Measurements from ENCODE around the gene NRTN. TPM values are rescaled to one million over a fixed set of nuclear protein-coding genes. Genes with fewer than 3 reads are reported as not detected.

The NRTN gene
- total and polyA plus RNA-seq, 2 of the 13 experiments (the other 11 are each of a cell fraction or from before 2014, with no cell fraction given) = 4.1 to 5.3 TPM

DNA sequence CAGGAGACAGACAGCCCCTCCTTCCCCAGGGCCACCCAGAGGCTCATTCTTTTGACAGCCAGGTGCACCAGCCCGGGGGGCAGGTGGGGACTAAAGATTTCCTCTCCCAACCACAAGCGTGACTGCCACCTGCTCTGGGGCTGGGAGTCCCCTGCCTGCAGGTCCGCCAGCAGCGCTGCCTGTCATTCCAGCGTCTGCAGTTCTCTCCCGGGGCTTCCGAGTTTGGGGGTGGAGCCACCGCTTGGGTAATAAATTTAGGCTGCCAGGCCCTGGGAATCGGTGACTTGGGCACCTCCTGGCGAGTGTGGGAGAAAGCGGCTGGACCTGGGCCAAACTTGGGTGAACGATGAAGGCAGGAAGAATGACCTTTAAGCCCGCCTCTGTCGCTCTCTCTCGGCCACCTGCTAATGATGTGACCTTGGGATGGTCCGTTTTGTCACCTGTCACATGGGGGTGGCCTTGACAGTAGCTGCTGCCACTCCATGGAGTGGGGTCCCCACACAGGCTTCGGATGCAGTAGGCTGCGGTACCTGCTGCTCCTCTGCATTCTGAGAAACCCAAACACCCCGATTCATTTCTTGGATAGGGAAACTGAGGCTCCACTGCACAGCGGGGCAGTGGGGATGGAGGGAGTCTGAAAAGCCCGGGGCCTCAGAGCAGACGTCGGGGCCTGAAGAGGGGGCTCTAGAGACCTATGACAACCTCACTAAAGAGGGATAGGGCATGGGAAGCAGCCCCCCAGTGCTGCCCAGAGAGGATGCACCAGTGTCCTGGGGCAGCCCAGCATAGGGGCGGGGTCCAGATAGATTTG lies 21.9 kb downstream of the NRTN start (continued):
- TF ChIP-seq, protein P1, sequence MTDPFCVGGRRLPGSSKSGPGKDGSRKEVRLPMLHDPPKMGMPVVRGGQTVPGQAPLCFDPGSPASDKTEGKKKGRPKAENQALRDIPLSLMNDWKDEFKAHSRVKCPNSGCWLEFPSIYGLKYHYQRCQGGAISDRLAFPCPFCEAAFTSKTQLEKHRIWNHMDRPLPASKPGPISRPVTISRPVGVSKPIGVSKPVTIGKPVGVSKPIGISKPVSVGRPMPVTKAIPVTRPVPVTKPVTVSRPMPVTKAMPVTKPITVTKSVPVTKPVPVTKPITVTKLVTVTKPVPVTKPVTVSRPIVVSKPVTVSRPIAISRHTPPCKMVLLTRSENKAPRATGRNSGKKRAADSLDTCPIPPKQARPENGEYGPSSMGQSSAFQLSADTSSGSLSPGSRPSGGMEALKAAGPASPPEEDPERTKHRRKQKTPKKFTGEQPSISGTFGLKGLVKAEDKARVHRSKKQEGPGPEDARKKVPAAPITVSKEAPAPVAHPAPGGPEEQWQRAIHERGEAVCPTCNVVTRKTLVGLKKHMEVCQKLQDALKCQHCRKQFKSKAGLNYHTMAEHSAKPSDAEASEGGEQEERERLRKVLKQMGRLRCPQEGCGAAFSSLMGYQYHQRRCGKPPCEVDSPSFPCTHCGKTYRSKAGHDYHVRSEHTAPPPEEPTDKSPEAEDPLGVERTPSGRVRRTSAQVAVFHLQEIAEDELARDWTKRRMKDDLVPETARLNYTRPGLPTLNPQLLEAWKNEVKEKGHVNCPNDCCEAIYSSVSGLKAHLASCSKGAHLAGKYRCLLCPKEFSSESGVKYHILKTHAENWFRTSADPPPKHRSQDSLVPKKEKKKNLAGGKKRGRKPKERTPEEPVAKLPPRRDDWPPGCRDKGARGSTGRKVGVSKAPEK (CRISPR knock-in tag; IDR thresholded peaks at IDR 0.05; ENCODE audit: borderline replicate concordance) = no peak
- TF ChIP-seq PAWR (CRISPR knock-in tag; IDR thresholded peaks at IDR 0.05; ENCODE audit: borderline replicate concordance) (no peak), SRY (CRISPR knock-in tag; IDR thresholded peaks at IDR 0.05) (no peak), CENPX (CRISPR knock-in tag; IDR thresholded peaks at IDR 0.05) (no peak), NBN (conservative IDR thresholded peaks at IDR 0.05) (no peak), ZIK1 (CRISPR knock-in tag; IDR thresholded peaks at IDR 0.05; ENCODE audit: borderline replicate concordance, low read depth) (peak; percentile 56; the same call in 1 of the 2 replicates), ZNF274 (CRISPR knock-in tag; IDR thresholded peaks at IDR 0.05) (no peak), SOX13 (IDR thresholded peaks at IDR 0.05) (no peak), SOX13 (CRISPR knock-in tag; conservative IDR thresholded peaks at IDR 0.05 in 1 of 2, IDR thresholded peaks at IDR 0.05 in 1 of 2) (no peak), ATAD3A (CRISPR knock-in tag; IDR thresholded peaks at IDR 0.05) (no peak), ZSCAN20 (CRISPR knock-in tag; IDR thresholded peaks at IDR 0.05; ENCODE audit: borderline replicate concordance) (no peak), ZNF549 (CRISPR knock-in tag; IDR thresholded peaks at IDR 0.05) (no peak), NRL (CRISPR knock-in tag; IDR thresholded peaks at IDR 0.05; ENCODE audit: borderline replicate concordance) (no peak), ZNF660 (CRISPR knock-in tag; IDR thresholded peaks at IDR 0.05; ENCODE audit: borderline replicate concordance, low read depth) (no peak), KAT7 (CRISPR knock-in tag; IDR thresholded peaks at IDR 0.05; ENCODE audit: borderline replicate concordance) (no peak), MAFG (CRISPR knock-in tag; IDR thresholded peaks at IDR 0.05) (no peak), PAX8 (CRISPR knock-in tag; IDR thresholded peaks at IDR 0.05; ENCODE audit: borderline replicate concordance) (no peak), ZNF296 (CRISPR knock-in tag; conservative IDR thresholded peaks at IDR 0.05) (no peak), ZNF44 (CRISPR knock-in tag; IDR thresholded peaks at IDR 0.05) (peak; percentile 53; the same call in 1 of the 2 replicates)
- TF ChIP-seq, protein P2, sequence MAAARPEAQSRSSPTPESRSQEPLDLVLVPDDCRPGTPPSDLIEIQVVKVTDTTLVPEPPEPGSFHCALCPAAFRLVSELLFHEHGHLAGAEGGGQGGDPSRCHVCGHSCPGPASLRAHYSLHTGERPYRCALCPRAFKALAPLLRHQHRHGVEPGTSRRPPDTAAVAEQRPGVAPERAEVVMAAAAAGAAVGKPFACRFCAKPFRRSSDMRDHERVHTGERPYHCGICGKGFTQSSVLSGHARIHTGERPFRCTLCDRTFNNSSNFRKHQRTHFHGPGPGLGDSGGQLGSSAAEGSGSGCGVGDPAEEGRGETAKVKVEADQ (CRISPR knock-in tag; IDR thresholded peaks at IDR 0.05; ENCODE audit: borderline replicate concordance) = no peak; the same call in 1 of the 2 replicates
- TF ChIP-seq, protein P3, sequence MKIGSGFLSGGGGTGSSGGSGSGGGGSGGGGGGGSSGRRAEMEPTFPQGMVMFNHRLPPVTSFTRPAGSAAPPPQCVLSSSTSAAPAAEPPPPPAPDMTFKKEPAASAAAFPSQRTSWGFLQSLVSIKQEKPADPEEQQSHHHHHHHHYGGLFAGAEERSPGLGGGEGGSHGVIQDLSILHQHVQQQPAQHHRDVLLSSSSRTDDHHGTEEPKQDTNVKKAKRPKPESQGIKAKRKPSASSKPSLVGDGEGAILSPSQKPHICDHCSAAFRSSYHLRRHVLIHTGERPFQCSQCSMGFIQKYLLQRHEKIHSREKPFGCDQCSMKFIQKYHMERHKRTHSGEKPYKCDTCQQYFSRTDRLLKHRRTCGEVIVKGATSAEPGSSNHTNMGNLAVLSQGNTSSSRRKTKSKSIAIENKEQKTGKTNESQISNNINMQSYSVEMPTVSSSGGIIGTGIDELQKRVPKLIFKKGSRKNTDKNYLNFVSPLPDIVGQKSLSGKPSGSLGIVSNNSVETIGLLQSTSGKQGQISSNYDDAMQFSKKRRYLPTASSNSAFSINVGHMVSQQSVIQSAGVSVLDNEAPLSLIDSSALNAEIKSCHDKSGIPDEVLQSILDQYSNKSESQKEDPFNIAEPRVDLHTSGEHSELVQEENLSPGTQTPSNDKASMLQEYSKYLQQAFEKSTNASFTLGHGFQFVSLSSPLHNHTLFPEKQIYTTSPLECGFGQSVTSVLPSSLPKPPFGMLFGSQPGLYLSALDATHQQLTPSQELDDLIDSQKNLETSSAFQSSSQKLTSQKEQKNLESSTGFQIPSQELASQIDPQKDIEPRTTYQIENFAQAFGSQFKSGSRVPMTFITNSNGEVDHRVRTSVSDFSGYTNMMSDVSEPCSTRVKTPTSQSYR (CRISPR knock-in tag; IDR thresholded peaks at IDR 0.05; ENCODE audit: borderline replicate concordance) = peak; percentile 45; the same call in 1 of the 2 replicates
- TF ChIP-seq, protein P4, sequence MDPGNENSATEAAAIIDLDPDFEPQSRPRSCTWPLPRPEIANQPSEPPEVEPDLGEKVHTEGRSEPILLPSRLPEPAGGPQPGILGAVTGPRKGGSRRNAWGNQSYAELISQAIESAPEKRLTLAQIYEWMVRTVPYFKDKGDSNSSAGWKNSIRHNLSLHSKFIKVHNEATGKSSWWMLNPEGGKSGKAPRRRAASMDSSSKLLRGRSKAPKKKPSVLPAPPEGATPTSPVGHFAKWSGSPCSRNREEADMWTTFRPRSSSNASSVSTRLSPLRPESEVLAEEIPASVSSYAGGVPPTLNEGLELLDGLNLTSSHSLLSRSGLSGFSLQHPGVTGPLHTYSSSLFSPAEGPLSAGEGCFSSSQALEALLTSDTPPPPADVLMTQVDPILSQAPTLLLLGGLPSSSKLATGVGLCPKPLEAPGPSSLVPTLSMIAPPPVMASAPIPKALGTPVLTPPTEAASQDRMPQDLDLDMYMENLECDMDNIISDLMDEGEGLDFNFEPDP (CRISPR knock-in tag; conservative IDR thresholded peaks at IDR 0.05) = 0 out of 2 replicates have a peak, but pooled peaks have one; percentile 81
